ENCODE measurements around the gene CARD9. TPM values are rescaled to one million over a fixed set of nuclear protein-coding genes. Genes with fewer than 3 reads are reported as not detected.

CARD9 gene
- total RNA-seq, 1 experiment from 2014 or later: 14.0 TPM

DNA sequence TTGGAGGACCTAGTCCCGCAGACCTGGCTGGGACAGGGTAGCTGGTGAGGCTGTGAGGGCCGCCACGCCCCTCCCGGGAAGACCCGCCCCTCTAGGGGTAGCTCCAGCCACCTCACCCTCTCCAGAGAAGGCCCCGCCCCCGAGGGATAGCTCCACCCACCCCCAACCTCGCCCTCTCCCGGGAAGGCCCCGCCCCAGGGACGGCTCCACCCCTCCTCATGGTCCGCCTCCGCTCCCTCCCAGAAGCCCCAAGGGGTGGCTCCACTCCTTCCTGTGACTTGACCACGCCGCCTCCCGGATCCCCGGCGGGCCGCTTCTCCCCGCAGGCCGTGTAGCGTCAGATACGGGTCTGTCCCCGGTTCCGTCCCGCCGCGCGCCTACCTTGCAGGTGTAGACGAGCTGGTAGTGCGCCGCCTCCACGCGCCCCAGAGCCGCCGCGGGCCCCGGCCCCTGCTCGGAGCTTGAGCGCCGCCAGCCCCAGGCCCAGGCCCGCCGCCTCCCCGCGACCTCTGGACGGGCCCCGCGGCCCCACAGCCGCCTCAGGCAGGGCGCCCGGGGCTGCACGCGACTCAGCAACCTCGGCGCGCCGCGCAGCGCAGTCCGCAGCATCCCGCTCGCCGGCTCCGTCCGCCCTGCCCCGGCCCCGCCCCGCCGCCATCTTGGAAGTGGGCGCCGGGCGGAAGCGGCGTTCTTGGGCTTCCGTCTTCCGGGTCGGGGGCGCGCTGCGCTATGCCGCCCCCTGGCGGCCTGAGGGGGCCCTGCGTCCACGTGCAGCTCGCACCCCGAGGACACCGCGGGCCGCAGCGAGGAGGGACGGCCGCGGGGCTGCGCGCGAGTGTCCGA, 10.1 kb downstream of the CARD9 start, which contains the start of gene DNLZ:
TSS of gene DNLZ (minus strand) at position 639 of the 843 bp plus-strand sequence. CDS start at position 609, 30 bp downstream.
- POLR2A ChIA-PET (ENCODE audit: unreplicated experiment): interaction anchor here (0.6 to 1.1 kb wide), 14 partner anchors 8 to 832 kb away, joined by 3 to 12 read pairs (median 4); no protein-coding TSS in a partner anchor
- no peaks in the 10 kb centered on the region for H3K27me3 ChIP-seq (ENCODE audit: insufficient read depth, low read depth)

DNA sequence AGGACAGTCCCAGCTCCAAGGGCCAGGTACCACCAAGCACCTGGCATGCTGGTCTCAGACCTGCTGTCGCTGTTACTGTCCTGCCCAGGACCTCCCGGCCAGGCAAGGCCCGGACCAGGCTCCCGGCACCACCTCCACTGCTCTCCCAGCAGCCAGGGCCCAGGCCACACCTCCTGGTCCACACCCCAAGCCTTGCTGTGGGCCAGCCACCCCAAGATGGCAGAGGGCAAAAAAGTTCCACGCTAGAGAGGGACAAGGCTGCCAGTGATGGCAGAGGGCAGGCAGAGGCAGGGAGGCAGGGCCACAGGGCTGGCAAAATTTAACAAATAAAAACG, 11.1 kb downstream of the CARD9 start:
- CTCF ChIA-PET: interaction anchor here (0.5 to 1.4 kb wide), 8 partner anchors 8 to 401 kb away, joined by 3 to 19 read pairs (median 5); no protein-coding TSS in a partner anchor

More for the DNA sequence above, 10.1 kb downstream of the CARD9 start, which contains the start of gene DNLZ:
- Histone ChIP-seq H3K27ac (peak within 1 kb of the TSS; percentile 65), H3K36me3 (ENCODE audit: low read depth) (no peaks in the 10 kb centered on the region), H3K4me1 (replicated peaks; ENCODE audit: insufficient read depth) (peaks cover 12% of the 10 kb centered on the region), H3K4me3 (peak within 1 kb of the TSS; percentile 77), H4K20me1 (ENCODE audit: insufficient read depth) (no peaks in the 10 kb centered on the region), H3K9me2 (ENCODE audit: insufficient read depth) (no peaks in the 10 kb centered on the region), H3K4me2 (peak within 1 kb of the TSS; percentile 83), H3K9me3 (ENCODE audit: insufficient read depth, low read depth) (no peaks in the 10 kb centered on the region), H3K79me2 (ENCODE audit: low read depth) (peaks cover 5% of the 10 kb centered on the region; the same call in 1 of the 2 replicates), H3F3A (ENCODE audit: insufficient read depth, low read depth) (no peaks in the 10 kb centered on the region), H2AFZ (peak within 1 kb of the TSS; percentile 69; the same call in 1 of the 2 replicates)
- CTCF ChIA-PET: interaction anchor here (0.6 to 1.4 kb wide), 9 partner anchors 9 to 400 kb away, joined by 3 to 19 read pairs (median 5); no protein-coding TSS in a partner anchor
- no TSS peak for BruUV-seq (replicated peaks)
- TF ChIP-seq EZH2 (IDR thresholded peaks at IDR 0.05; ENCODE audit: low read depth): no peak
- TF ChIP-seq, protein P1, sequence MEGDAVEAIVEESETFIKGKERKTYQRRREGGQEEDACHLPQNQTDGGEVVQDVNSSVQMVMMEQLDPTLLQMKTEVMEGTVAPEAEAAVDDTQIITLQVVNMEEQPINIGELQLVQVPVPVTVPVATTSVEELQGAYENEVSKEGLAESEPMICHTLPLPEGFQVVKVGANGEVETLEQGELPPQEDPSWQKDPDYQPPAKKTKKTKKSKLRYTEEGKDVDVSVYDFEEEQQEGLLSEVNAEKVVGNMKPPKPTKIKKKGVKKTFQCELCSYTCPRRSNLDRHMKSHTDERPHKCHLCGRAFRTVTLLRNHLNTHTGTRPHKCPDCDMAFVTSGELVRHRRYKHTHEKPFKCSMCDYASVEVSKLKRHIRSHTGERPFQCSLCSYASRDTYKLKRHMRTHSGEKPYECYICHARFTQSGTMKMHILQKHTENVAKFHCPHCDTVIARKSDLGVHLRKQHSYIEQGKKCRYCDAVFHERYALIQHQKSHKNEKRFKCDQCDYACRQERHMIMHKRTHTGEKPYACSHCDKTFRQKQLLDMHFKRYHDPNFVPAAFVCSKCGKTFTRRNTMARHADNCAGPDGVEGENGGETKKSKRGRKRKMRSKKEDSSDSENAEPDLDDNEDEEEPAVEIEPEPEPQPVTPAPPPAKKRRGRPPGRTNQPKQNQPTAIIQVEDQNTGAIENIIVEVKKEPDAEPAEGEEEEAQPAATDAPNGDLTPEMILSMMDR (conservative IDR thresholded peaks at IDR 0.05): peak; percentile 90
- intact Hi-C loops (cut with micrococcal nuclease; ENCODE audit: unreplicated experiment): loop anchor here (1.0 kb wide), 1 partner anchor 17 kb away; no protein-coding TSS in a partner anchor
- DNase-seq: peak; percentile 68 to 98

More for the DNA sequence above, 11.1 kb downstream of the CARD9 start:
- Histone ChIP-seq H3K36me3 (ENCODE audit: low read depth) (no peaks in the 10 kb centered on the region), H3K4me3 (no peak overlapping the region), H3K27ac (no peak overlapping the region), H2AFZ (no peak overlapping the region), H3K9me3 (ENCODE audit: insufficient read depth, low read depth) (no peaks in the 10 kb centered on the region), H3K79me2 (ENCODE audit: low read depth) (peaks cover 5% of the 10 kb centered on the region; the same call in 1 of the 2 replicates), H3K4me1 (replicated peaks; ENCODE audit: insufficient read depth) (peaks cover 12% of the 10 kb centered on the region), H4K20me1 (ENCODE audit: insufficient read depth) (no peaks in the 10 kb centered on the region), H3K9me2 (ENCODE audit: insufficient read depth) (no peaks in the 10 kb centered on the region), H3F3A (ENCODE audit: insufficient read depth, low read depth) (no peaks in the 10 kb centered on the region), H3K4me2 (peak overlapping the region; percentile 60), H3K27me3 (ENCODE audit: insufficient read depth, low read depth) (no peaks in the 10 kb centered on the region)
- DNase-seq: no peak
- POLR2A ChIA-PET (ENCODE audit: unreplicated experiment): interaction anchor here (0.6 to 1.1 kb wide), 6 partner anchors 8 to 298 kb away, joined by 3 to 11 read pairs (median 5); no protein-coding TSS in a partner anchor
- TF ChIP-seq EZH2 (IDR thresholded peaks at IDR 0.05; ENCODE audit: low read depth): no peak
- TF ChIP-seq, protein P1 (conservative IDR thresholded peaks at IDR 0.05): no peak
- TSS peak; percentile 45 for BruUV-seq (replicated peaks)
- intact Hi-C loops (cut with micrococcal nuclease; ENCODE audit: unreplicated experiment): no loop called here

Data from PC-9 (cell line).